Adrenal gland (tissue), 5 donors: ENCODE measurements around the gene GCH1.

ENCODE experiments used
- POLR2A ChIP-seq, 2 donors: fragments of 450-650 bp; IDR thresholded peaks; one replicate each; pipeline ENCODE4 v1.6.1; 2017; ENCODE audit warnings: antibody characterized with exemption in 2 of 2, mild to moderate bottlenecking in 2 of 2, moderate library complexity in 1 of 2
- TF ChIP-seq, protein P1 (sequence below), 6 experiments: fragments of 450-650 bp in 4 of 6; fragments of 200-600 bp in 2 of 6; sonication (generic) in 1 of 6; IDR thresholded peaks; 1 replicate in 5 of 6; 2 replicates in 1 of 6; pipeline versions ENCODE4 v1.5.1 to v1.8.0; 2016 to 2021; ENCODE audit warnings: antibody characterized with exemption in 6 of 6, mild to moderate bottlenecking in 2 of 6, moderate library complexity in 1 of 6
- donor health status: DM: no; HTN: no; CAD: no.

- TF ChIP-seq, protein P1, sequence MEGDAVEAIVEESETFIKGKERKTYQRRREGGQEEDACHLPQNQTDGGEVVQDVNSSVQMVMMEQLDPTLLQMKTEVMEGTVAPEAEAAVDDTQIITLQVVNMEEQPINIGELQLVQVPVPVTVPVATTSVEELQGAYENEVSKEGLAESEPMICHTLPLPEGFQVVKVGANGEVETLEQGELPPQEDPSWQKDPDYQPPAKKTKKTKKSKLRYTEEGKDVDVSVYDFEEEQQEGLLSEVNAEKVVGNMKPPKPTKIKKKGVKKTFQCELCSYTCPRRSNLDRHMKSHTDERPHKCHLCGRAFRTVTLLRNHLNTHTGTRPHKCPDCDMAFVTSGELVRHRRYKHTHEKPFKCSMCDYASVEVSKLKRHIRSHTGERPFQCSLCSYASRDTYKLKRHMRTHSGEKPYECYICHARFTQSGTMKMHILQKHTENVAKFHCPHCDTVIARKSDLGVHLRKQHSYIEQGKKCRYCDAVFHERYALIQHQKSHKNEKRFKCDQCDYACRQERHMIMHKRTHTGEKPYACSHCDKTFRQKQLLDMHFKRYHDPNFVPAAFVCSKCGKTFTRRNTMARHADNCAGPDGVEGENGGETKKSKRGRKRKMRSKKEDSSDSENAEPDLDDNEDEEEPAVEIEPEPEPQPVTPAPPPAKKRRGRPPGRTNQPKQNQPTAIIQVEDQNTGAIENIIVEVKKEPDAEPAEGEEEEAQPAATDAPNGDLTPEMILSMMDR (IDR thresholded peaks at IDR 0.05), result no peak
- TF ChIP-seq POLR2A (IDR thresholded peaks at IDR 0.05), result no peak
Observed at GRCh38 chr14:54916101-54916500, 13.5 kb upstream of the GCH1 start.
